Trophoblast cell (in vitro differentiated cells and primary cell): ENCODE measurements around the gene ADGRB3.
A peak's percentile ranks its signal among the peaks of the same experiment; 100 is the strongest.

Experiments used
- DNase-seq, 2 donors: peaks; one replicate each; pipeline ENCODE4 v3.0.0-alpha.2; 2016
- H2AFZ ChIP-seq: 2 replicates; pipeline ENCODE4 v1.6.1; 2013; ENCODE audit warnings: low read length, moderate library complexity, mild to moderate bottlenecking; ENCODE audit not compliant: insufficient read depth, poor library complexity
- H2AK5ac ChIP-seq: 2 replicates; pipeline ENCODE4 v1.6.1; 2013; ENCODE audit warnings: mild to moderate bottlenecking, low read length
- H2BK120ac ChIP-seq: 2 replicates; pipeline ENCODE4 v1.6.1; 2013; ENCODE audit warnings: low read length, mild to moderate bottlenecking, moderate library complexity; ENCODE audit not compliant: insufficient read depth, poor library complexity
- H2BK12ac ChIP-seq: 2 replicates; pipeline ENCODE4 v1.6.1; 2013; ENCODE audit warnings: mild to moderate bottlenecking, low read length, moderate library complexity
- H2BK5ac ChIP-seq: 2 replicates; pipeline ENCODE4 v1.6.1; 2013; ENCODE audit warnings: low read length, low read depth, moderate library complexity, mild to moderate bottlenecking; ENCODE audit not compliant: poor library complexity
- H3K14ac ChIP-seq: 2 replicates; pipeline ENCODE4 v1.6.1; 2013; ENCODE audit warnings: mild to moderate bottlenecking, low read length
- H3K18ac ChIP-seq: 2 replicates; pipeline ENCODE4 v1.6.1; 2013; ENCODE audit warnings: mild to moderate bottlenecking, low read length
- H3K23ac ChIP-seq: 2 replicates; pipeline ENCODE4 v1.6.1; 2013; ENCODE audit warnings: low read length
- H3K27ac ChIP-seq: 2 replicates; pipeline ENCODE4 v1.5.1; 2013; ENCODE audit warnings: low read depth, mild to moderate bottlenecking, inconsistent platforms, low read length, moderate library complexity
- H3K27me3 ChIP-seq: 2 replicates; pipeline ENCODE4 v1.6.1; 2013; ENCODE audit warnings: inconsistent platforms, mild to moderate bottlenecking, low read length, moderate library complexity; ENCODE audit not compliant: insufficient read depth
- H3K36me3 ChIP-seq, 2 experiments: 1 replicate in 1 of 2; 2 replicates in 1 of 2; pipeline ENCODE4 v1.6.1; 2013; ENCODE audit warnings: low read length in 2 of 2, mild to moderate bottlenecking in 2 of 2, moderate library complexity in 1 of 2; ENCODE audit not compliant: insufficient read depth in 2 of 2, control insufficient read depth in 1 of 2
- H3K4ac ChIP-seq: 2 replicates; pipeline ENCODE4 v1.6.1; 2013; ENCODE audit warnings: low read depth, mild to moderate bottlenecking, low read length, moderate library complexity
- H3K4me1 ChIP-seq, 2 experiments: 1 replicate in 1 of 2; 2 replicates in 1 of 2; pipeline ENCODE4 v1.6.1; 2013; ENCODE audit warnings: low read length in 2 of 2, mild to moderate bottlenecking in 2 of 2, moderate library complexity in 1 of 2; ENCODE audit not compliant: insufficient read depth in 2 of 2, control insufficient read depth in 1 of 2
- H3K4me2 ChIP-seq: 2 replicates; pipeline ENCODE4 v1.6.1; 2013; ENCODE audit warnings: inconsistent platforms, mild to moderate bottlenecking, low read length, moderate library complexity
- H3K4me3 ChIP-seq: 2 replicates; pipeline ENCODE4 v1.5.1; 2013; ENCODE audit warnings: mild to moderate bottlenecking, low read depth, low read length, inconsistent platforms
- H3K79me1 ChIP-seq: one replicate; pipeline ENCODE4 v1.6.1; 2013; ENCODE audit warnings: low read length
- H3K79me2 ChIP-seq: 2 replicates; pipeline ENCODE4 v1.6.1; 2013; ENCODE audit warnings: low read length, mild to moderate bottlenecking; ENCODE audit not compliant: control insufficient read depth, insufficient read depth, poor library complexity
- H3K9ac ChIP-seq: 2 replicates; pipeline ENCODE4 v1.6.1; 2013; ENCODE audit warnings: mild to moderate bottlenecking, low read length
- H3K9me3 ChIP-seq: 2 replicates; pipeline ENCODE4 v1.6.1; 2013; ENCODE audit warnings: low read depth, mild to moderate bottlenecking, control low read depth, inconsistent platforms, low read length; ENCODE audit not compliant: insufficient read depth
- H4K12ac ChIP-seq: 2 replicates; pipeline ENCODE4 v1.6.1; 2013; ENCODE audit warnings: low read depth, mild to moderate bottlenecking, low read length, moderate library complexity
- H4K8ac ChIP-seq: 2 replicates; pipeline ENCODE4 v1.6.1; 2013; ENCODE audit warnings: low read depth, mild to moderate bottlenecking, low read length, moderate library complexity
- H4K91ac ChIP-seq: one replicate; pipeline ENCODE4 v1.6.1; 2013; ENCODE audit warnings: low read depth, mild to moderate bottlenecking, low read length, moderate library complexity
- WGBS: extraction: QIAGEN DNeasy Blood & Tissue Kit; methylation state at CpG from one replicate; pipeline ENCODE4 v1.1.7; 2013; ENCODE audit warnings: missing lambda C conversion rate; ENCODE audit not compliant: insufficient read length, insufficient coverage; ENCODE audit errors: extremely low coverage; 5-methylcytosine and 5-hydroxymethylcytosine counted together

ADGRB3 gene

DNA sequence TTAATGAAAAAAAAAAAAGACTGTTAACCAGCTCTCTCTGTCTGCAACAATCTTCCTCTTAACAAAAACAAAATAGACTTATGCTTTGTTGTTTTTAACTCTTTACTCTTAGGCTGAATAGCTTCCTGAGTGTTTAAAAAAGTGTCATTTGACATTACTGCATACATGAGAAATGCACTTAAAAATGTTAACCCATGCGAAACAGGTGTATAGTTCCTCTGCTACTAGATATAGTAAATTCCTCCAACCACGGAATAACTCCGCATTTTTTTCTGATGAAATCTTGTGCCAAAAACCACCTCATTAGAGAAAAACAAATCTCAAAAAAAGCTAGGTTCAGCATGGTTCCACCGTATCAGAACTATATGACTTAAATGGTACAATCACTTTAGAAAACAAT lies 426.0 kb downstream of the ADGRB3 start:
- Histone ChIP-seq H3K9ac (no peak overlapping the region), H3K4me3 (no peak overlapping the region), H3K36me3 (no peaks in the 10 kb centered on the region), H3K4me2 (no peak overlapping the region), H3K14ac (no peak overlapping the region), H3K9me3 (no peaks in the 10 kb centered on the region), H2AK5ac (no peak overlapping the region), H3K79me1 (no peaks in the 10 kb centered on the region), H3K27ac (no peak overlapping the region), H4K91ac (no peak overlapping the region), H3K4me1 (no peaks in the 10 kb centered on the region), H4K12ac (no peak overlapping the region), H2BK12ac (no peak overlapping the region), H3K79me2 (no peaks in the 10 kb centered on the region), H2AFZ (no peak overlapping the region), H4K8ac (no peak overlapping the region), H3K4ac (no peak overlapping the region), H3K18ac (no peak overlapping the region), H2BK5ac (no peak overlapping the region), H3K27me3 (no peaks in the 10 kb centered on the region), H3K23ac (no peak overlapping the region), H2BK120ac (no peak overlapping the region)
- WGBS = no CpG with 5 or more reads among the region's 4 CpGs
- no peak for DNase-seq

DNA sequence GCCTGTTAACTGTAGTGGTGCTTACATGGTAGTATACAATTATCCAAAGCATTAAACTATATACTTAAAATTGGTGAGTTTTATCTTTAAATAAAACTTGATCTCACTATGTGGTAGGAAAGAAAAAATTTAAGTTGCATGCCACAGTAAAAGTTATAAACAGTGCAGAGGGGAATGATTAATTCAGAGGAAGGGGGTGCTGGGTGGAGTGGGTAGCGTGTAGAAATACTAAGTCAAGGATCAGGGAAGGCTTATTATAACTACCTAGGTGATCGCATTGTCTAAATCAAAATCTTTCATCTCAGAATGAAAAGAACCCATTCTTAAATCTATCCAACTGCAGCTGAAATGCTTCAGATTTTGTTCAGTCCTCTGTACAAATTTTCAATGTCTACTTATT lies 428.3 kb downstream of the ADGRB3 start:
- Histone ChIP-seq H3K18ac (no peak overlapping the region), H3K36me3 (no peaks in the 10 kb centered on the region), H2AFZ (no peak overlapping the region), H3K79me1 (no peaks in the 10 kb centered on the region), H3K23ac (no peak overlapping the region), H3K27me3 (no peaks in the 10 kb centered on the region), H4K8ac (no peak overlapping the region), H3K4me3 (no peak overlapping the region), H4K91ac (no peak overlapping the region), H3K4me1 (no peaks in the 10 kb centered on the region), H4K12ac (no peak overlapping the region), H2AK5ac (no peak overlapping the region), H3K4me2 (no peak overlapping the region), H3K9ac (no peak overlapping the region), H3K4ac (no peak overlapping the region), H3K79me2 (no peaks in the 10 kb centered on the region), H2BK120ac (no peak overlapping the region), H3K14ac (no peak overlapping the region), H3K27ac (no peak overlapping the region), H2BK12ac (no peak overlapping the region), H2BK5ac (no peak overlapping the region), H3K9me3 (no peaks in the 10 kb centered on the region)
- WGBS = no CpG with 5 or more reads among the region's 2 CpGs
- DNase-seq = no peak

DNA sequence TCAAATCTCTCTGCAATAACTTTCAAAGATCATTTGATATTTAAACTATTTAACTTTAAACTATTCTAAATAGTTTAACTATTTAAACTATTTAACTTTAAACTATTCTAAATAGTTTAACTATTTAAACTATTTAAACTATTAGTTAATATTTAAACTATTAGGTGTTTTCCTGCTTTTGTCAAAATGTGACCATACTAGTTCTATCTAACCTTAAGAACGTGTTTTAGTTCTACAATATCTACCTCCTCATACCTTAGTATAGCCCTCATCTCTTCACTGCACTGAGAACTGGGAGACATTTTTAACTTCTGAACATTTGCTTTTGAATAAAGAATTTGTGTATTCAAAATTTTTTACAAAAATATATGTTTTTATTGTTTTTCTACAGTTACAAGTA lies 429.1 kb downstream of the ADGRB3 start:
- no CpG with 5 or more reads among the region's 1 CpG for WGBS
- H3K79me2 ChIP-seq = no peaks in the 10 kb centered on the region

DNA sequence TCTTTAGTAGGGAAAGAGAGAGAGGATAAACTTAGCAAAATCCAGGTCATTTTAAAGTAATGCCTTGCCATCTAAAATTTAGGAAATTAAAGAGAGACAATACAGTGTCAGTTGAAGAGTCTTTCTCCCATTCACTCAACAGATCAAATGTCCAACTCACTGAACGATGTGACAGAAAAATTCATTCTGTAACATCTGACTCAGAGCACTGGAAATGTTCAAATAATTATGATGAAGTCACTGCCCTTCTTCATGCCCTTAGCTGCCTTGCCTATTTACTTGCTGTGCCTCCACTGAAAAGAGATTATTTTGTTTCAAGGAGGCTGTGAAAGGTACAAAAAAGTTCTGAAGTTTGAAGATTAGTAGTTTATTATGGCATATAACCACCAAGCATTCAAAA lies 434.8 kb downstream of the ADGRB3 start:
- Histone ChIP-seq H2AK5ac (no peak overlapping the region), H4K8ac (no peak overlapping the region), H3K18ac (no peak overlapping the region), H3K23ac (no peak overlapping the region), H3K14ac (no peak overlapping the region), H4K12ac (no peak overlapping the region), H2BK120ac (no peak overlapping the region), H4K91ac (no peak overlapping the region), H2AFZ (no peak overlapping the region), H3K36me3 (no peaks in the 10 kb centered on the region), H3K27ac (no peak overlapping the region), H3K4ac (no peak overlapping the region), H3K79me2 (no peaks in the 10 kb centered on the region), H2BK5ac (no peak overlapping the region), H3K4me1 (no peaks in the 10 kb centered on the region), H3K9me3 (no peaks in the 10 kb centered on the region), H2BK12ac (no peak overlapping the region), H3K79me1 (no peaks in the 10 kb centered on the region), H3K9ac (no peak overlapping the region), H3K27me3 (no peaks in the 10 kb centered on the region), H3K4me2 (no peak overlapping the region), H3K4me3 (no peak overlapping the region)
- WGBS = no CpG with 5 or more reads among the region's 1 CpG
- no peak for DNase-seq

More for the DNA sequence above, 429.1 kb downstream of the ADGRB3 start:
- Histone ChIP-seq H4K12ac (no peak overlapping the region), H3K4me2 (no peak overlapping the region), H3K14ac (no peak overlapping the region), H3K4me3 (no peak overlapping the region), H4K8ac (no peak overlapping the region), H3K23ac (no peak overlapping the region), H2BK5ac (no peak overlapping the region), H3K9ac (no peak overlapping the region), H2BK12ac (no peak overlapping the region), H4K91ac (no peak overlapping the region), H2BK120ac (no peak overlapping the region), H3K36me3 (no peaks in the 10 kb centered on the region), H2AFZ (no peak overlapping the region), H3K18ac (no peak overlapping the region), H3K79me1 (no peaks in the 10 kb centered on the region), H2AK5ac (no peak overlapping the region), H3K27ac (no peak overlapping the region), H3K4me1 (no peaks in the 10 kb centered on the region), H3K4ac (no peak overlapping the region), H3K9me3 (no peaks in the 10 kb centered on the region), H3K27me3 (no peaks in the 10 kb centered on the region)
- peak in 1 of 2 donors; percentile 29 for DNase-seq
